ELF-1 (cell line): ENCODE data around the gene ZFP3.
"Not testable (repeated sequence)": the region's sequence is repeated elsewhere in the genome, so short reads cannot be mapped to it uniquely, and the experiment has no call there.

Experiments used
- DNase-seq: peaks from one replicate; pipeline ENCODE4 v3.0.0-alpha.2; 2016; ENCODE audit warnings: low read depth, low spot score

The ZFP3 gene

GRCh38 chr17:5078106-5079028 is at the start of gene ZFP3:
Gene ZFP3, plus strand, starts transcription at chr17:5078467. Its CDS starts 13,038 bp downstream, at chr17:5091505.
- DNase-seq = peak; percentile 6

- not testable (repeated sequence) for DNase-seq
Measured at GRCh38 chr17:5030168-5030567, 48.1 kb upstream of the ZFP3 start.

GRCh38 chr17:5031365-5032082 is 46.7 kb upstream of the ZFP3 start:
- DNase-seq = peak; percentile 79

GRCh38 chr17:5032865-5033264 is 45.4 kb upstream of the ZFP3 start:
- no peak for DNase-seq

- no peak for DNase-seq
Measured at GRCh38 chr17:5033352-5034015, 44.8 kb upstream of the ZFP3 start.

GRCh38 chr17:5034063-5034462 is 44.2 kb upstream of the ZFP3 start:
- DNase-seq = no peak

GRCh38 chr17:5034651-5035050 is 43.6 kb upstream of the ZFP3 start:
- no peak for DNase-seq

- peak; percentile 29 for DNase-seq
Measured at GRCh38 chr17:5035315-5035714, 43.0 kb upstream of the ZFP3 start, which contains the start of gene SLC52A1. Gene SLC52A1, minus strand, starts transcription at chr17:5035426. Its CDS starts 820 bp downstream, at chr17:5034606.

GRCh38 chr17:5042157-5043022 is 35.9 kb upstream of the ZFP3 start:
- DNase-seq = no peak

GRCh38 chr17:5043524-5043923 is 34.7 kb upstream of the ZFP3 start:
- DNase-seq = no peak

GRCh38 chr17:5044630-5045029 is 33.6 kb upstream of the ZFP3 start:
- peak; percentile 38 for DNase-seq

GRCh38 chr17:5045496-5045895 is 32.8 kb upstream of the ZFP3 start:
- DNase-seq = no peak

- DNase-seq = no peak
Measured at GRCh38 chr17:5047446-5047845, 30.8 kb upstream of the ZFP3 start.

- no peak for DNase-seq
Measured at GRCh38 chr17:5049314-5049841, 28.9 kb upstream of the ZFP3 start.

- no peak for DNase-seq
Measured at GRCh38 chr17:5050278-5050677, 28.0 kb upstream of the ZFP3 start.

- DNase-seq = peak; percentile 20
Measured at GRCh38 chr17:5055543-5055942, 22.7 kb upstream of the ZFP3 start.

- no peak for DNase-seq
Measured at GRCh38 chr17:5065227-5065744, 13.0 kb upstream of the ZFP3 start.

- DNase-seq = no peak
Measured at GRCh38 chr17:5068236-5068635, 10.0 kb upstream of the ZFP3 start.

- no peak for DNase-seq
Measured at GRCh38 chr17:5069724-5070123, 8.5 kb upstream of the ZFP3 start.

GRCh38 chr17:5075472-5075871 is 2.8 kb upstream of the ZFP3 start:
- DNase-seq = peak; percentile 26

- DNase-seq = not testable (repeated sequence)
Measured at GRCh38 chr17:5077275-5077674, 992 bp upstream of the ZFP3 start.
